Activated naive CD8-positive, alpha-beta T cell treated with anti-CD3 and anti-CD28 coated beads, Interleukin-2, amount 50 U/mL, for 16 hours (primary cell): Measurements from ENCODE around the gene RIC3.

Source experiments
- DNase-seq: peaks from one replicate; pipeline ENCODE4 v3.0.0-alpha.2; 2020; ENCODE audit warnings: low read depth, low spot score

The RIC3 gene

GRCh38 chr11:8168485-8169257 lies at the start of gene RIC3:
TSS of gene RIC3 (minus strand) at chr11:8169025. CDS start at chr11:8168989, 36 bp downstream.
- peak; percentile 8 for DNase-seq

- DNase-seq, result no peak
Measured at GRCh38 chr11:8218409-8218808, 49.6 kb upstream of the RIC3 start.

GRCh38 chr11:8217926-8218325 lies 49.1 kb upstream of the RIC3 start:
- DNase-seq, result no peak

- DNase-seq, result no peak
Measured at GRCh38 chr11:8217136-8217535, 48.3 kb upstream of the RIC3 start.

- no peak for DNase-seq
Measured at GRCh38 chr11:8213376-8213775, 44.6 kb upstream of the RIC3 start.

- DNase-seq, result no peak
Measured at GRCh38 chr11:8209208-8209807, 40.5 kb upstream of the RIC3 start.

- DNase-seq, result no peak
Measured at GRCh38 chr11:8207080-8208000, 38.5 kb upstream of the RIC3 start.

- DNase-seq, result no peak
Measured at GRCh38 chr11:8206251-8207079, 37.6 kb upstream of the RIC3 start.

- no peak for DNase-seq
Measured at GRCh38 chr11:8205566-8205965, 36.7 kb upstream of the RIC3 start.

GRCh38 chr11:8204596-8204995 lies 35.8 kb upstream of the RIC3 start:
- DNase-seq, result no peak

GRCh38 chr11:8204025-8204424 lies 35.2 kb upstream of the RIC3 start:
- DNase-seq, result no peak

GRCh38 chr11:8203414-8203715 lies 34.5 kb upstream of the RIC3 start:
- no peak for DNase-seq

- DNase-seq, result no peak
Measured at GRCh38 chr11:8202516-8203413, 33.9 kb upstream of the RIC3 start.

- DNase-seq, result no peak
Measured at GRCh38 chr11:8201644-8202365, 33.0 kb upstream of the RIC3 start.

- no peak for DNase-seq
Measured at GRCh38 chr11:8199676-8200075, 30.9 kb upstream of the RIC3 start.

GRCh38 chr11:8196749-8197148 lies 27.9 kb upstream of the RIC3 start:
- DNase-seq, result no peak

GRCh38 chr11:8194956-8195355 lies 26.1 kb upstream of the RIC3 start:
- DNase-seq, result no peak

GRCh38 chr11:8192896-8193209 lies 24.0 kb upstream of the RIC3 start:
- no peak for DNase-seq

- DNase-seq, result peak; percentile 6
Measured at GRCh38 chr11:8192016-8192895, 23.4 kb upstream of the RIC3 start.
